Body of pancreas (tissue), 4 donors: ENCODE measurements around the gene NDFIP2. TPM values are rescaled to one million over a fixed set of nuclear protein-coding genes. Genes with fewer than 3 reads are reported as not detected.

Experiments used
- ATAC-seq: fragments of 150-250 bp; one replicate; pipeline ENCODE4 v1.9.1; 2016
- DNase-seq, 4 donors: peaks; one replicate each; pipeline ENCODE4 v3.0.0-alpha.2; 2019
- H3K27ac ChIP-seq, 4 donors: fragments of 200-600 bp; sonication (generic); 1 replicate in 3 of 4; 2 replicates in 1 of 4; pipeline versions ENCODE4 v1.5.1 to v1.6.1; 2016 to 2019; ENCODE audit warnings: mild to moderate bottlenecking in 1 of 4, mixed read lengths in 1 of 4, moderate library complexity in 1 of 4
- H3K27me3 ChIP-seq, 2 donors: fragments of 200-600 bp; sonication (generic); one replicate each; pipeline ENCODE4 v1.6.0; 2016; ENCODE audit warnings: mild to moderate bottlenecking in 1 of 2
- H3K36me3 ChIP-seq, 2 donors: fragments of 200-600 bp; sonication (generic); replicated peaks in 1 of 2; 2 replicates each; pipeline ENCODE4 v1.5.1; 2016; ENCODE audit warnings: low read depth in 2 of 2; ENCODE audit not compliant: insufficient read depth in 1 of 2
- H3K4me1 ChIP-seq: fragments of 200-600 bp; sonication (generic); one replicate; pipeline ENCODE4 v1.6.0; 2016
- H3K4me3 ChIP-seq, 2 donors: fragments of 200-600 bp; sonication (generic); 1 replicate in 1 of 2; 2 replicates in 1 of 2; pipeline ENCODE4 v1.5.1; 2016 to 2019
- H3K9me3 ChIP-seq, 3 donors: fragments of 200-600 bp; sonication (generic); 1 replicate in 2 of 3; 2 replicates in 1 of 3; pipeline ENCODE4 v1.5.1; 2016
- CTCF ChIP-seq, 7 experiments: fragments of 450-650 bp in 4 of 7; fragments of 200-600 bp in 3 of 7; sonication (generic) in 3 of 7; IDR thresholded peaks; one replicate each; pipeline ENCODE4 v1.5.1; 2016 to 2019; ENCODE audit warnings: antibody characterized with exemption in 7 of 7
- POLR2A ChIP-seq, 3 donors: fragments of 450-650 bp; IDR thresholded peaks; one replicate each; pipeline ENCODE4 v1.6.1; 2016; ENCODE audit warnings: antibody characterized with exemption in 3 of 3, mild to moderate bottlenecking in 2 of 3
- WGBS, 2 donors: methylation state at CpG; one replicate each; pipeline ENCODE4 v1.1.5; 2017; 5-methylcytosine and 5-hydroxymethylcytosine counted together
- intact Hi-C: fragments of 100-400 bp; cut with DNase I; formaldehyde crosslinking; loops from one replicate; pipeline ENCODE4 v1.15.1; 2023
- total RNA-seq, 2 donors: library from RNA; depleted of rRNA; stranded (reverse); fragments of >200 nt; gene quantifications; one replicate each; pipeline ENCODE4 v1.1.0, GENCODE V29; 2016

NDFIP2 gene
- total RNA-seq, 2 donors from 2014 or later: 16.8 to 18.9 TPM

GRCh38 chr13:79469608-79470007, 11.3 kb upstream of the NDFIP2 start:
- ATAC-seq (no peak), DNase-seq (no peak)
- Histone ChIP-seq H3K4me1 (no peaks in the 10 kb centered on the region), H3K36me3 (no peaks in the 10 kb centered on the region), H3K4me3 (no peak overlapping the region), H3K27me3 (no peaks in the 10 kb centered on the region), H3K9me3 (no peaks in the 10 kb centered on the region), H3K27ac (no peak overlapping the region)
- 83 to 87% methylated on average over 3 of the region's 3 CpGs for WGBS, 2 donors
- intact Hi-C loops: no loop called here
- TF ChIP-seq CTCF (IDR thresholded peaks at IDR 0.05): no peak
- no peak for TF ChIP-seq POLR2A (IDR thresholded peaks at IDR 0.05)

- H3K4me1 ChIP-seq: no peaks in the 10 kb centered on the region
- DNase-seq: no peak
- H3K27me3 ChIP-seq: no peaks in the 10 kb centered on the region
- WGBS, 2 donors: 90 to 94% methylated on average over 2 of the region's 2 CpGs
- TF ChIP-seq POLR2A (IDR thresholded peaks at IDR 0.05): no peak
- intact Hi-C loops: no loop called here
- no peaks in the 10 kb centered on the region for H3K9me3 ChIP-seq
- no peak overlapping the region for H3K27ac ChIP-seq
- no peak overlapping the region for H3K4me3 ChIP-seq
- H3K36me3 ChIP-seq: no peaks in the 10 kb centered on the region
- ATAC-seq: no peak
These were observed 10.3 kb upstream of the NDFIP2 start for GRCh38 chr13:79470666-79471065.

- ATAC-seq (no peak), DNase-seq (no peak)
- H3K27ac ChIP-seq: no peak overlapping the region
- TF ChIP-seq POLR2A (IDR thresholded peaks at IDR 0.05): no peak
- TF ChIP-seq CTCF (IDR thresholded peaks at IDR 0.05): no peak
- intact Hi-C loops: no loop called here
- peaks cover 4% of the 10 kb centered on the region for H3K4me1 ChIP-seq
- no peak overlapping the region for H3K4me3 ChIP-seq
- no peaks in the 10 kb centered on the region for H3K9me3 ChIP-seq
- 64 to 71% methylated on average over 1 of the region's 1 CpG for WGBS, 2 donors
- no peaks in the 10 kb centered on the region for H3K27me3 ChIP-seq
- H3K36me3 ChIP-seq: no peaks in the 10 kb centered on the region
These were observed 5.4 kb upstream of the NDFIP2 start for GRCh38 chr13:79475569-79475968.

- Histone ChIP-seq H3K4me3 (no peak overlapping the region), H3K4me1 (peaks cover 14% of the 10 kb centered on the region), H3K27me3 (no peaks in the 10 kb centered on the region), H3K27ac (no peak overlapping the region), H3K36me3 (no peaks in the 10 kb centered on the region), H3K9me3 (no peaks in the 10 kb centered on the region)
- intact Hi-C loops: no loop called here
- peak in 1 of 7 experiments; percentile 14 for TF ChIP-seq CTCF (IDR thresholded peaks at IDR 0.05)
- TF ChIP-seq POLR2A (IDR thresholded peaks at IDR 0.05): no peak
- ATAC-seq (no peak), DNase-seq (peak in 1 of 4 donors; percentile 15)
- 50 to 60% methylated on average over 3 of the region's 3 CpGs for WGBS, 2 donors
These were observed 3.0 kb upstream of the NDFIP2 start for GRCh38 chr13:79477968-79478367.

GRCh38 chr13:79479882-79480281, 1.1 kb upstream of the NDFIP2 start:
- H3K9me3 ChIP-seq: no peaks in the 10 kb centered on the region
- no peak overlapping the region for H3K4me3 ChIP-seq
- H3K27ac ChIP-seq: no peak overlapping the region
- H3K4me1 ChIP-seq: peaks cover 32% of the 10 kb centered on the region
- DNase-seq: no peak
- no peaks in the 10 kb centered on the region for H3K27me3 ChIP-seq
- TF ChIP-seq CTCF (IDR thresholded peaks at IDR 0.05) (no peak), POLR2A (IDR thresholded peaks at IDR 0.05) (no peak)
- no peaks in the 10 kb centered on the region for H3K36me3 ChIP-seq
- intact Hi-C loops: no loop called here
- ATAC-seq: no peak
- 64 to 78% methylated on average over 5 of the region's 5 CpGs for WGBS, 2 donors
